GM23338 (cell line): ENCODE data around the gene DELE1. TPM values are rescaled to one million over a fixed set of nuclear protein-coding genes. Genes with fewer than 3 reads are reported as not detected.

Experiments used
- ATAC-seq: fragments of 200-7000 bp; cut with Tn5 transposase; 3 replicates; pipeline ENCODE4 v1.9.1; 2020
- DNase-seq: peaks from one replicate; pipeline ENCODE4 v3.0.0-alpha.2; 2015; ENCODE audit warnings: low spot score
- H2AFZ ChIP-seq: fragments of 200-600 bp; sonication (generic); 2 replicates; pipeline ENCODE4 v1.8.0; 2016; ENCODE audit warnings: antibody characterized with exemption, mild to moderate bottlenecking, moderate library complexity
- H3F3A ChIP-seq: fragments of 200-600 bp; sonication (generic); replicated peaks from 2 replicates; pipeline ENCODE4 v1.8.0; 2017; ENCODE audit warnings: antibody characterized with exemption, mixed run types, low read depth
- H3K27ac ChIP-seq: fragments of 200-600 bp; sonication (generic); 2 replicates; pipeline ENCODE4 v1.6.1; 2016; ENCODE audit warnings: low read depth
- H3K27me3 ChIP-seq: fragments of 200-600 bp; sonication (generic); 2 replicates; pipeline ENCODE4 v1.8.0; 2016; ENCODE audit warnings: mild to moderate bottlenecking, mixed run types, moderate library complexity; ENCODE audit not compliant: insufficient read depth
- H3K36me3 ChIP-seq: fragments of 200-600 bp; sonication (generic); 2 replicates; pipeline ENCODE4 v1.8.0; 2016; ENCODE audit warnings: mild to moderate bottlenecking; ENCODE audit not compliant: insufficient read depth
- H3K4me1 ChIP-seq: fragments of 200-600 bp; sonication (generic); 2 replicates; pipeline ENCODE4 v1.8.0; 2016; ENCODE audit warnings: mild to moderate bottlenecking, moderate library complexity; ENCODE audit not compliant: insufficient read depth
- H3K4me2 ChIP-seq: fragments of 200-600 bp; sonication (generic); 2 replicates; pipeline ENCODE4 v1.7.1; 2017; ENCODE audit warnings: mixed run types
- H3K4me3 ChIP-seq: fragments of 200-600 bp; sonication (generic); 2 replicates; pipeline ENCODE4 v1.6.1; 2016; ENCODE audit warnings: mixed run types
- H3K79me2 ChIP-seq: fragments of 200-600 bp; sonication (generic); replicated peaks from 2 replicates; pipeline ENCODE4 v1.8.0; 2017; ENCODE audit warnings: mild to moderate bottlenecking; ENCODE audit not compliant: insufficient read depth
- H3K9me2 ChIP-seq: fragments of 200-600 bp; sonication (generic); 2 replicates; pipeline ENCODE4 v1.8.0; 2017; ENCODE audit not compliant: insufficient read depth
- H4K20me1 ChIP-seq: fragments of 200-600 bp; sonication (generic); replicated peaks from 2 replicates; pipeline ENCODE4 v1.8.0; 2017; ENCODE audit warnings: mild to moderate bottlenecking; ENCODE audit not compliant: insufficient read depth
- H3K27ac Mint-ChIP-seq: 2 replicates; pipeline ENCODE4 v1.8.0; 2020; ENCODE audit warnings: inconsistent platforms, mild to moderate bottlenecking, moderate library complexity, mixed read lengths
- H3K27me3 Mint-ChIP-seq: 3 replicates; pipeline ENCODE4 v1.8.0; 2022; ENCODE audit warnings: low read depth, mild to moderate bottlenecking, moderate library complexity, mixed read lengths, inconsistent platforms; ENCODE audit not compliant: insufficient read depth, poor library complexity
- H3K36me3 Mint-ChIP-seq: 3 replicates; pipeline ENCODE4 v1.8.0; 2021; ENCODE audit warnings: low read depth, mild to moderate bottlenecking, inconsistent platforms, moderate library complexity, mixed read lengths
- H3K4me1 Mint-ChIP-seq: 3 replicates; pipeline ENCODE4 v1.8.0; 2020; ENCODE audit warnings: mild to moderate bottlenecking, inconsistent platforms, mixed read lengths
- H3K4me3 Mint-ChIP-seq: 3 replicates; pipeline ENCODE4 v1.8.0; 2021; ENCODE audit warnings: moderate library complexity, mild to moderate bottlenecking, inconsistent platforms, mixed read lengths
- H3K9me3 Mint-ChIP-seq: 3 replicates; pipeline ENCODE4 v1.8.0; 2020; ENCODE audit warnings: moderate library complexity, mild to moderate bottlenecking, inconsistent platforms, mixed read lengths
- CREB1 ChIP-seq: fragments of 250-450 bp; sonication (Bioruptor Pico); IDR thresholded peaks from 2 replicates; pipeline ENCODE4 v1.5.0; 2020; ENCODE audit warnings: low read depth, mild to moderate bottlenecking, moderate library complexity
- EZH2 ChIP-seq: fragments of 200-600 bp; sonication (generic); IDR thresholded peaks from one replicate; pipeline ENCODE4 v1.8.0; 2017; ENCODE audit warnings: antibody characterized with exemption, mild to moderate bottlenecking, low read depth; ENCODE audit not compliant: unreplicated experiment
- EZH2phosphoT487 ChIP-seq: fragments of 200-600 bp; sonication (generic); IDR thresholded peaks from one replicate; pipeline ENCODE4 v1.8.1; 2018; ENCODE audit warnings: antibody characterized with exemption; ENCODE audit not compliant: unreplicated experiment
- JUNB ChIP-seq: IDR thresholded peaks from one replicate; pipeline ENCODE4 v1.6.1; 2016; ENCODE audit warnings: antibody characterized with exemption; ENCODE audit not compliant: unreplicated experiment
- NANOG ChIP-seq: IDR thresholded peaks from 2 replicates; pipeline ENCODE4 v1.6.1; 2016; ENCODE audit warnings: antibody characterized with exemption, borderline replicate concordance
- POLR2AphosphoS5 ChIP-seq: IDR thresholded peaks from 2 replicates; pipeline ENCODE4 v1.6.1; 2016; ENCODE audit warnings: antibody characterized with exemption, low read depth
- REST ChIP-seq: IDR thresholded peaks from one replicate; pipeline ENCODE4 v1.6.1; 2018; ENCODE audit warnings: antibody characterized with exemption; ENCODE audit not compliant: unreplicated experiment
- STAT1 ChIP-seq: IDR thresholded peaks from one replicate; pipeline ENCODE4 v1.6.1; 2016; ENCODE audit warnings: antibody characterized with exemption; ENCODE audit not compliant: unreplicated experiment
- ZNF331 ChIP-seq: fragments of 250-450 bp; sonication (Bioruptor Pico); IDR thresholded peaks from 2 replicates; pipeline ENCODE4 v1.5.0; 2020; ENCODE audit warnings: low read depth, mild to moderate bottlenecking, moderate library complexity
- polyA plus RNA-seq: library from polyadenylated mRNA; unstranded; fragments of >200 nt; fragmentation: Nextera tagmentation; extraction: Ambion mirVana; gene quantifications from 2 replicates; pipeline ENCODE4 v1.2.1, GENCODE V29; 2016
- total RNA-seq: library from RNA; depleted of rRNA; stranded (reverse); fragments of >200 nt; shearing (Covaris generic); gene quantifications from 2 replicates; pipeline ENCODE4 v1.2.3, GENCODE V29; 2014
- TF ChIP-seq, protein P1 (sequence below): IDR thresholded peaks from 2 replicates; pipeline ENCODE4 v1.6.1; 2016; ENCODE audit warnings: antibody characterized with exemption
- TF ChIP-seq, protein P2 (sequence below): fragments of 250-450 bp; sonication (Bioruptor Pico); IDR thresholded peaks from 2 replicates; pipeline ENCODE4 v1.5.0; 2020; ENCODE audit warnings: mild to moderate bottlenecking, moderate library complexity

The DELE1 gene
- total and polyA plus RNA-seq, 2 experiments from 2014 or later = 26.9 to 62.2 TPM

- H3F3A ChIP-seq = no peaks in the 10 kb centered on the region
- H4K20me1 ChIP-seq = no peaks in the 10 kb centered on the region
- no peak for TF ChIP-seq EZH2phosphoT487
- no peak for TF ChIP-seq STAT1
- no peak for TF ChIP-seq JUNB
- Mint-ChIP-seq H3K4me3 (no peak overlapping the region), H3K36me3 (peaks cover 28% of the 10 kb centered on the region), H3K4me1 (no peaks in the 10 kb centered on the region), H3K27me3 (no peaks in the 10 kb centered on the region), H3K27ac (no peak overlapping the region), H3K9me3 (no peaks in the 10 kb centered on the region)
- ATAC-seq (no peak), DNase-seq (no peak)
- no peak overlapping the region for H3K4me2 ChIP-seq
- H3K27ac ChIP-seq = no peak overlapping the region
- H3K27me3 ChIP-seq = no peaks in the 10 kb centered on the region
- no peak overlapping the region for H3K4me3 ChIP-seq
- no peaks in the 10 kb centered on the region for H3K4me1 ChIP-seq
- no peaks in the 10 kb centered on the region for H3K79me2 ChIP-seq
- H3K9me2 ChIP-seq = no peaks in the 10 kb centered on the region
- H3K36me3 ChIP-seq = peaks cover 28% of the 10 kb centered on the region; the same call in 1 of the 2 replicates
- no peak overlapping the region for H2AFZ ChIP-seq
Measured at GRCh38 chr5:141978389-141978788, 54.7 kb downstream of the DELE1 start.

DNA sequence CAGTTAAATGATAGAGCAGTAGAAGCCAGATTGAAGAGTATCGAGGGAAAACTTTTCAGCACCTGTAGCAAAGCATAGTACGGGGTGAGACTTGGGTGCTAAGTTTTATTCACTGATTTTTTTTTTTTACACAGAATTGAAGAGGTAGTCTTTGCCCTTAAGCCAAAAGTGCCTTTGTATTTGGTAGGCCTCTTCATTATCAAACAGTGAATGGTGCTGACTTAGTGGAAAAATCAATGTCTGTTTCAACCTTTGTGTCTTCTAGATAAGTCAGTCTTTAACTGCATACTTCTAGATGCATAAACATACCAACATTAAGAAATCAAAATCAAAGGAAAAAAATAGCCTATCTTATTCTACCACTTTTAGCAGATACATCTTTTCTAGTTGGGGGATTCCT, 59.0 kb downstream of the DELE1 start:
- H3K9me2 ChIP-seq = no peaks in the 10 kb centered on the region
- H3K4me3 ChIP-seq = no peak overlapping the region
- ATAC-seq (no peak), DNase-seq (no peak)
- no peaks in the 10 kb centered on the region for H3K4me1 ChIP-seq
- H3F3A ChIP-seq = no peaks in the 10 kb centered on the region
- H3K36me3 Mint-ChIP-seq = peaks cover 39% of the 10 kb centered on the region
- H3K27ac Mint-ChIP-seq = no peak overlapping the region
- H3K4me1 Mint-ChIP-seq = no peaks in the 10 kb centered on the region
- no peaks in the 10 kb centered on the region for H3K27me3 Mint-ChIP-seq
- H3K79me2 ChIP-seq = no peaks in the 10 kb centered on the region
- no peak overlapping the region for H2AFZ ChIP-seq
- H3K4me2 ChIP-seq = no peak overlapping the region
- no peak overlapping the region for H3K27ac ChIP-seq
- H4K20me1 ChIP-seq = no peaks in the 10 kb centered on the region
- H3K27me3 ChIP-seq = no peaks in the 10 kb centered on the region
- H3K36me3 ChIP-seq = peaks cover 15% of the 10 kb centered on the region; the same call in 1 of the 2 replicates
- H3K4me3 Mint-ChIP-seq = no peak overlapping the region
- H3K9me3 Mint-ChIP-seq = no peaks in the 10 kb centered on the region
- TF ChIP-seq STAT1 (no peak), ZNF331 (CRISPR knock-in tag) (no peak), EZH2 (no peak), JUNB (no peak), EZH2phosphoT487 (no peak), POLR2AphosphoS5 (no peak), CREB1 (CRISPR knock-in tag) (no peak), REST (no peak), NANOG (no peak)
- TF ChIP-seq, protein P1, sequence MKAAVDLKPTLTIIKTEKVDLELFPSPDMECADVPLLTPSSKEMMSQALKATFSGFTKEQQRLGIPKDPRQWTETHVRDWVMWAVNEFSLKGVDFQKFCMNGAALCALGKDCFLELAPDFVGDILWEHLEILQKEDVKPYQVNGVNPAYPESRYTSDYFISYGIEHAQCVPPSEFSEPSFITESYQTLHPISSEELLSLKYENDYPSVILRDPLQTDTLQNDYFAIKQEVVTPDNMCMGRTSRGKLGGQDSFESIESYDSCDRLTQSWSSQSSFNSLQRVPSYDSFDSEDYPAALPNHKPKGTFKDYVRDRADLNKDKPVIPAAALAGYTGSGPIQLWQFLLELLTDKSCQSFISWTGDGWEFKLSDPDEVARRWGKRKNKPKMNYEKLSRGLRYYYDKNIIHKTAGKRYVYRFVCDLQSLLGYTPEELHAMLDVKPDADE = no peak
- TF ChIP-seq, protein P2, sequence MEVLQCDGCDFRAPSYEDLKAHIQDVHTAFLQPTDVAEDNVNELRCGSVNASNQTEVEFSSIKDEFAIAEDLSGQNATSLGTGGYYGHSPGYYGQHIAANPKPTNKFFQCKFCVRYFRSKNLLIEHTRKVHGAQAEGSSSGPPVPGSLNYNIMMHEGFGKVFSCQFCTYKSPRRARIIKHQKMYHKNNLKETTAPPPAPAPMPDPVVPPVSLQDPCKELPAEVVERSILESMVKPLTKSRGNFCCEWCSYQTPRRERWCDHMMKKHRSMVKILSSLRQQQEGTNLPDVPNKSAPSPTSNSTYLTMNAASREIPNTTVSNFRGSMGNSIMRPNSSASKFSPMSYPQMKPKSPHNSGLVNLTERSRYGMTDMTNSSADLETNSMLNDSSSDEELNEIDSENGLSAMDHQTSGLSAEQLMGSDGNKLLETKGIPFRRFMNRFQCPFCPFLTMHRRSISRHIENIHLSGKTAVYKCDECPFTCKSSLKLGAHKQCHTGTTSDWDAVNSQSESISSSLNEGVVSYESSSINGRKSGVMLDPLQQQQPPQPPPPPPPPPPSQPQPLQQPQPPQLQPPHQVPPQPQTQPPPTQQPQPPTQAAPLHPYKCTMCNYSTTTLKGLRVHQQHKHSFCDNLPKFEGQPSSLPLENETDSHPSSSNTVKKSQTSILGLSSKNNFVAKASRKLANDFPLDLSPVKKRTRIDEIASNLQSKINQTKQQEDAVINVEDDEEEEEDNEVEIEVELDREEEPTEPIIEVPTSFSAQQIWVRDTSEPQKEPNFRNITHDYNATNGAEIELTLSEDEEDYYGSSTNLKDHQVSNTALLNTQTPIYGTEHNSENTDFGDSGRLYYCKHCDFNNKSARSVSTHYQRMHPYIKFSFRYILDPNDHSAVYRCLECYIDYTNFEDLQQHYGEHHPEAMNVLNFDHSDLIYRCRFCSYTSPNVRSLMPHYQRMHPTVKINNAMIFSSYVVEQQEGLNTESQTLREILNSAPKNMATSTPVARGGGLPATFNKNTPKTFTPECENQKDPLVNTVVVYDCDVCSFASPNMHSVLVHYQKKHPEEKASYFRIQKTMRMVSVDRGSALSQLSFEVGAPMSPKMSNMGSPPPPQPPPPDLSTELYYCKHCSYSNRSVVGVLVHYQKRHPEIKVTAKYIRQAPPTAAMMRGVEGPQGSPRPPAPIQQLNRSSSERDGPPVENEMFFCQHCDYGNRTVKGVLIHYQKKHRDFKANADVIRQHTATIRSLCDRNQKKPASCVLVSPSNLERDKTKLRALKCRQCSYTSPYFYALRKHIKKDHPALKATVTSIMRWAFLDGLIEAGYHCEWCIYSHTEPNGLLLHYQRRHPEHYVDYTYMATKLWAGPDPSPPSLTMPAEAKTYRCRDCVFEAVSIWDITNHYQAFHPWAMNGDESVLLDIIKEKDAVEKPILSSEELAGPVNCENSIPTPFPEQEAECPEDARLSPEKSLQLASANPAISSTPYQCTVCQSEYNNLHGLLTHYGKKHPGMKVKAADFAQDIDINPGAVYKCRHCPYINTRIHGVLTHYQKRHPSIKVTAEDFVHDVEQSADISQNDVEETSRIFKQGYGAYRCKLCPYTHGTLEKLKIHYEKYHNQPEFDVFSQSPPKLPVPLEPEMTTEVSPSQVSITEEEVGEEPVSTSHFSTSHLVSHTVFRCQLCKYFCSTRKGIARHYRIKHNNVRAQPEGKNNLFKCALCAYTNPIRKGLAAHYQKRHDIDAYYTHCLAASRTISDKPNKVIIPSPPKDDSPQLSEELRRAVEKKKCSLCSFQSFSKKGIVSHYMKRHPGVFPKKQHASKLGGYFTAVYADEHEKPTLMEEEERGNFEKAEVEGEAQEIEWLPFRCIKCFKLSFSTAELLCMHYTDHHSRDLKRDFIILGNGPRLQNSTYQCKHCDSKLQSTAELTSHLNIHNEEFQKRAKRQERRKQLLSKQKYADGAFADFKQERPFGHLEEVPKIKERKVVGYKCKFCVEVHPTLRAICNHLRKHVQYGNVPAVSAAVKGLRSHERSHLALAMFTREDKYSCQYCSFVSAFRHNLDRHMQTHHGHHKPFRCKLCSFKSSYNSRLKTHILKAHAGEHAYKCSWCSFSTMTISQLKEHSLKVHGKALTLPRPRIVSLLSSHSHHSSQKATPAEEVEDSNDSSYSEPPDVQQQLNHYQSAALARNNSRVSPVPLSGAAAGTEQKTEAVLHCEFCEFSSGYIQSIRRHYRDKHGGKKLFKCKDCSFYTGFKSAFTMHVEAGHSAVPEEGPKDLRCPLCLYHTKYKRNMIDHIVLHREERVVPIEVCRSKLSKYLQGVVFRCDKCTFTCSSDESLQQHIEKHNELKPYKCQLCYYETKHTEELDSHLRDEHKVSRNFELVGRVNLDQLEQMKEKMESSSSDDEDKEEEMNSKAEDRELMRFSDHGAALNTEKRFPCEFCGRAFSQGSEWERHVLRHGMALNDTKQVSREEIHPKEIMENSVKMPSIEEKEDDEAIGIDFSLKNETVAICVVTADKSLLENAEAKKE = no peak
